Ishikawa (cell line): Measurements from ENCODE around the gene ANKRD44.

Source experiments
- CEBPB ChIP-seq: IDR thresholded peaks from 2 replicates; pipeline ENCODE4 v1.6.1; 2012
- CREB1 ChIP-seq: IDR thresholded peaks from 2 replicates; pipeline ENCODE4 v1.6.1; 2012; ENCODE audit warnings: low read depth
- EP300 ChIP-seq: IDR thresholded peaks from 2 replicates; pipeline ENCODE4 v1.6.1; 2012; ENCODE audit warnings: borderline replicate concordance
- MAX ChIP-seq: IDR thresholded peaks from 2 replicates; pipeline ENCODE4 v1.6.1; 2012
- NFIC ChIP-seq: IDR thresholded peaks from 2 replicates; pipeline ENCODE4 v1.6.1; 2012
- RAD21 ChIP-seq: IDR thresholded peaks from 2 replicates; pipeline ENCODE4 v1.6.1; 2012; ENCODE audit warnings: low read depth
- TAF1 ChIP-seq: IDR thresholded peaks from 2 replicates; pipeline ENCODE4 v1.6.1; 2012; ENCODE audit warnings: low read depth, mild to moderate bottlenecking
- TEAD4 ChIP-seq: IDR thresholded peaks from 2 replicates; pipeline ENCODE4 v1.6.1; 2012
- YY1 ChIP-seq: IDR thresholded peaks from 2 replicates; pipeline ENCODE4 v1.6.1; 2012; ENCODE audit warnings: low read depth
- ZBTB7A ChIP-seq: IDR thresholded peaks from 2 replicates; pipeline ENCODE4 v1.6.1; 2012; ENCODE audit warnings: low read depth

- no peak for TF ChIP-seq TAF1
- TF ChIP-seq CEBPB: no peak
- TF ChIP-seq MAX: no peak
- no peak for TF ChIP-seq RAD21
- no peak for TF ChIP-seq EP300
- TF ChIP-seq NFIC: no peak
- TF ChIP-seq TEAD4: no peak
- TF ChIP-seq ZBTB7A: no peak
- TF ChIP-seq YY1: no peak
- TF ChIP-seq CREB1: no peak
Observed at GRCh38 chr2:197269815-197270214, 40.8 kb downstream of the ANKRD44 start.
